IMR-90 (cell line): Measurements from ENCODE around the gene NLGN1. TPM values are rescaled to one million over a fixed set of nuclear protein-coding genes. Genes with fewer than 3 reads are reported as not detected.

Experiments used
- ATAC-seq: fragments of 200-7000 bp; cut with Tn5 transposase; 2 replicates; pipeline ENCODE4 v1.9.1; 2020; ENCODE audit warnings: low read depth, mild to moderate bottlenecking, moderate library complexity
- BruUV-seq: library from RNA; stranded (reverse); fragments of 400-500 nt; replicated peaks from 2 replicates; lab custom pipeline; 2021; lab: Mats Ljungman, UMichigan
- CTCF ChIA-PET: fragments of 300-600 bp; formaldehyde crosslinking; extraction: SDS; loops from one replicate; lab custom pipeline; 2021; ENCODE audit warnings: antibody characterized with exemption; lab: Yijun Ruan, JAX
- POLR2A ChIA-PET: fragments of 300-600 bp; sonication (Branson Sonifier 250); formaldehyde crosslinking; loops from one replicate; lab custom pipeline; 2022; ENCODE audit warnings: antibody characterized with exemption; ENCODE audit not compliant: unreplicated experiment; lab: Charles Lee
- DNase-seq: peaks from one replicate; pipeline ENCODE4 v3.0.0; 2013
- H2AFZ ChIP-seq: replicated peaks from 2 replicates; pipeline ENCODE3; 2013; ENCODE audit warnings: low read length, mild to moderate bottlenecking; ENCODE audit not compliant: poor library complexity
- H2AK5ac ChIP-seq: 2 replicates; pipeline ENCODE4 v1.6.1; 2013; ENCODE audit warnings: low read depth, low read length, inconsistent platforms
- H2AK9ac ChIP-seq: replicated peaks from 2 replicates; pipeline ENCODE3; 2013; ENCODE audit warnings: mild to moderate bottlenecking, low read depth, low read length, moderate library complexity; ENCODE audit not compliant: poor library complexity
- H2BK120ac ChIP-seq: 2 replicates; pipeline ENCODE4 v1.6.1; 2013; ENCODE audit warnings: low read depth, low read length, inconsistent platforms
- H2BK15ac ChIP-seq: 3 replicates; pipeline ENCODE4 v1.6.1; 2013; ENCODE audit warnings: low read depth, low read length, inconsistent platforms
- H2BK20ac ChIP-seq: 2 replicates; pipeline ENCODE4 v1.6.1; 2013; ENCODE audit warnings: low read depth, mild to moderate bottlenecking, inconsistent platforms, low read length, moderate library complexity
- H2BK5ac ChIP-seq: 2 replicates; pipeline ENCODE4 v1.6.1; 2013; ENCODE audit warnings: mild to moderate bottlenecking, low read depth, low read length, inconsistent platforms; ENCODE audit not compliant: poor library complexity, severe bottlenecking
- H3K14ac ChIP-seq: replicated peaks from 2 replicates; pipeline ENCODE4 v1.6.1; 2013; ENCODE audit warnings: low read depth, low read length, inconsistent platforms
- H3K18ac ChIP-seq: 2 replicates; pipeline ENCODE4 v1.6.1; 2013; ENCODE audit warnings: low read depth, low read length, control low read depth
- H3K23ac ChIP-seq: 2 replicates; pipeline ENCODE4 v1.6.1; 2013; ENCODE audit warnings: low read depth, low read length, inconsistent platforms
- H3K27ac ChIP-seq: 2 replicates; pipeline ENCODE4 v1.5.1; 2013; ENCODE audit warnings: mild to moderate bottlenecking, control low read depth, low read length; ENCODE audit not compliant: insufficient read depth
- H3K27me3 ChIP-seq: 2 replicates; pipeline ENCODE4 v1.6.1; 2013; ENCODE audit warnings: low read length; ENCODE audit not compliant: control insufficient read depth, insufficient read depth
- H3K36me3 ChIP-seq: 2 replicates; pipeline ENCODE4 v1.6.1; 2013; ENCODE audit warnings: low read length, mixed read lengths; ENCODE audit not compliant: control insufficient read depth, insufficient read depth
- H3K4ac ChIP-seq: 2 replicates; pipeline ENCODE4 v1.6.1; 2013; ENCODE audit warnings: low read depth, low read length, inconsistent platforms
- H3K4me1 ChIP-seq: 2 replicates; pipeline ENCODE4 v1.6.1; 2013; ENCODE audit warnings: low read length, mixed read lengths; ENCODE audit not compliant: control insufficient read depth, insufficient read depth
- H3K4me2 ChIP-seq: 2 replicates; pipeline ENCODE4 v1.6.1; 2013; ENCODE audit warnings: low read depth, mild to moderate bottlenecking, control low read depth, low read length, moderate library complexity
- H3K4me3 ChIP-seq: 2 replicates; pipeline ENCODE4 v1.5.1; 2013; ENCODE audit warnings: low read depth, mild to moderate bottlenecking, control low read depth, low read length, moderate library complexity; ENCODE audit not compliant: insufficient read depth
- H3K56ac ChIP-seq: 2 replicates; pipeline ENCODE4 v1.6.1; 2013; ENCODE audit warnings: low read length, inconsistent platforms; ENCODE audit not compliant: insufficient read depth; ENCODE audit errors: extremely low read depth
- H3K79me1 ChIP-seq, 2 experiments: 2 replicates each; pipeline ENCODE4 v1.6.1; 2013; ENCODE audit warnings: low read length in 2 of 2, inconsistent platforms in 1 of 2, low read depth in 1 of 2
- H3K9ac ChIP-seq: 2 replicates; pipeline ENCODE4 v1.6.1; 2013; ENCODE audit warnings: low read depth, low read length, control low read depth
- H3K9me1 ChIP-seq: 2 replicates; pipeline ENCODE4 v1.6.1; 2013; ENCODE audit warnings: low read length, inconsistent platforms; ENCODE audit not compliant: insufficient read depth
- H3K9me3 ChIP-seq: 2 replicates; pipeline ENCODE4 v1.6.1; 2013; ENCODE audit warnings: low read length; ENCODE audit not compliant: control insufficient read depth, insufficient read depth
- H4K20me1 ChIP-seq: 2 replicates; pipeline ENCODE4 v1.6.1; 2013; ENCODE audit warnings: low read length, inconsistent platforms; ENCODE audit not compliant: insufficient read depth
- H4K5ac ChIP-seq: 2 replicates; pipeline ENCODE4 v1.6.1; 2013; ENCODE audit warnings: mild to moderate bottlenecking, low read depth, low read length, control low read depth
- H4K8ac ChIP-seq, 2 experiments: 2 replicates each; pipeline ENCODE4 v1.6.1; 2013; ENCODE audit warnings: low read depth in 2 of 2, low read length in 2 of 2, control low read depth in 1 of 2, inconsistent platforms in 1 of 2
- H4K91ac ChIP-seq: 2 replicates; pipeline ENCODE4 v1.6.1; 2013; ENCODE audit warnings: low read depth, low read length, inconsistent platforms; ENCODE audit not compliant: insufficient read depth
- BHLHE40 ChIP-seq: fragments of 150-350 bp; IDR thresholded peaks from 2 replicates; pipeline ENCODE4 v1.6.1; 2016; ENCODE audit warnings: mild to moderate bottlenecking, low read depth, low read length
- CHD1 ChIP-seq: IDR thresholded peaks from 2 replicates; pipeline ENCODE4 v1.6.1; 2012; ENCODE audit warnings: low read depth, low read length, improper control_type of control experiment
- FOS ChIP-seq: fragments of 150-350 bp; IDR thresholded peaks from 2 replicates; pipeline ENCODE4 v1.6.1; 2016; ENCODE audit warnings: low read depth, low read length
- MAZ ChIP-seq: IDR thresholded peaks from 2 replicates; pipeline ENCODE4 v1.6.1; 2012; ENCODE audit warnings: low read depth, mild to moderate bottlenecking, low read length, improper control_type of control experiment, moderate library complexity, borderline replicate concordance
- NFE2L2 ChIP-seq: fragments of 150-350 bp; IDR thresholded peaks from 2 replicates; pipeline ENCODE4 v1.6.1; 2016; ENCODE audit warnings: low read depth, mild to moderate bottlenecking, low read length
- RAD21 ChIP-seq: IDR thresholded peaks from 2 replicates; pipeline ENCODE4 v1.6.1; 2012; ENCODE audit warnings: low read length, improper control_type of control experiment
- RCOR1 ChIP-seq: IDR thresholded peaks from 2 replicates; pipeline ENCODE4 v1.6.1; 2012; ENCODE audit warnings: mild to moderate bottlenecking, low read length, improper control_type of control experiment; ENCODE audit not compliant: insufficient replicate concordance
- RFX5 ChIP-seq: IDR thresholded peaks from 2 replicates; pipeline ENCODE4 v1.8.0; 2012; ENCODE audit warnings: low read depth, mild to moderate bottlenecking, low read length, moderate library complexity
- SMC3 ChIP-seq: fragments of 150-350 bp; IDR thresholded peaks from 2 replicates; pipeline ENCODE4 v1.6.1; 2016; ENCODE audit warnings: low read depth, mild to moderate bottlenecking, antibody characterized with exemption, low read length, moderate library complexity
- WGBS, 2 experiments: methylation state at CpG; one replicate each; pipeline versions ENCODE4 v1.1.5 to v1.1.7; 2013; ENCODE audit warnings: missing lambda C conversion rate in 2 of 2; ENCODE audit not compliant: insufficient read length in 1 of 2; ENCODE audit errors: extremely low coverage in 2 of 2; 5-methylcytosine and 5-hydroxymethylcytosine counted together
- dilution Hi-C: fragments of 300-500 bp; cut with HindIII; formaldehyde crosslinking; loops from one replicate; pipeline ENCODE4 v1.14.3; 2018; ENCODE audit warnings: low sequenced_read_pairs; ENCODE audit not compliant: unreplicated experiment
- in situ Hi-C: fragments of 300-500 bp; cut with MboI; formaldehyde crosslinking; loops from 3 replicates; pipeline ENCODE4 v1.14.3; 2019; ENCODE audit warnings: low sequenced_read_pairs, inconsistent platforms, mixed read lengths
- intact Hi-C: fragments of 100-400 bp; cut with micrococcal nuclease; formaldehyde crosslinking; loops from 2 replicates; pipeline ENCODE4 v1.10.0; 2022
- polyA plus RNA-seq, 3 experiments: library from polyadenylated mRNA; depleted of rRNA; stranded (reverse); fragments of >200 nt; gene quantifications; 2 replicates each; pipeline ENCODE4 v1.2.3, GENCODE V29; 2012; ENCODE audit warnings: low replicate concordance in 1 of 3
- total RNA-seq: library from RNA; depleted of rRNA; stranded (reverse); fragments of >200 nt; gene quantifications from 2 replicates; pipeline ENCODE4 v1.2.3, GENCODE V29; 2012
- TF ChIP-seq, protein P1 (sequence below): conservative IDR thresholded peaks from 2 replicates; pipeline ENCODE4 v1.5.1; 2012; ENCODE audit warnings: mild to moderate bottlenecking, low read depth, low read length, improper control_type of control experiment

Gene NLGN1
- total and polyA plus RNA-seq, 2 of the 4 experiments (the other 2 are of a cell fraction) = 1.8 to 12.5 TPM

- POLR2A ChIA-PET = no interaction called here
Measured at GRCh38 chr3:173635826-173636225, 238.3 kb downstream of the NLGN1 start.

More at GRCh38 chr3:173635826-173636225, 238.3 kb downstream of the NLGN1 start:
- Histone ChIP-seq H2BK120ac (no peak overlapping the region), H3K9me3 (no peaks in the 10 kb centered on the region), H3K4me2 (no peak overlapping the region), H3K27ac (no peak overlapping the region), H2AK5ac (no peak overlapping the region), H3K4me3 (no peak overlapping the region), H3K18ac (no peak overlapping the region), H3K27me3 (no peaks in the 10 kb centered on the region), H2BK20ac (no peak overlapping the region), H2AFZ (no peak overlapping the region), H4K91ac (no peak overlapping the region), H4K8ac (no peak overlapping the region), H3K23ac (no peak overlapping the region), H3K9ac (no peak overlapping the region), H3K14ac (no peak overlapping the region), H3K4me1 (no peaks in the 10 kb centered on the region), H3K4ac (no peak overlapping the region), H2BK15ac (no peak overlapping the region), H3K36me3 (no peaks in the 10 kb centered on the region), H3K79me1 (no peaks in the 10 kb centered on the region), H4K20me1 (no peaks in the 10 kb centered on the region), H3K9me1 (no peaks in the 10 kb centered on the region), H2AK9ac (no peak overlapping the region), H2BK5ac (no peak overlapping the region), H4K5ac (no peak overlapping the region), H3K56ac (no peak overlapping the region)
- BruUV-seq = no TSS peak
- dilution Hi-C loops (no loop called here), in situ Hi-C loops (no loop called here), intact Hi-C loops (no loop called here)
- ATAC-seq = no peak
- CTCF ChIA-PET = no interaction called here
- WGBS, 2 experiments = no CpG with 5 or more reads among the region's 6 CpGs
- TF ChIP-seq RCOR1 (no peak), RAD21 (no peak), RFX5 (no peak), FOS (no peak), CHD1 (no peak), MAZ (no peak), NFE2L2 (no peak), BHLHE40 (no peak), SMC3 (no peak)
- TF ChIP-seq, protein P1, sequence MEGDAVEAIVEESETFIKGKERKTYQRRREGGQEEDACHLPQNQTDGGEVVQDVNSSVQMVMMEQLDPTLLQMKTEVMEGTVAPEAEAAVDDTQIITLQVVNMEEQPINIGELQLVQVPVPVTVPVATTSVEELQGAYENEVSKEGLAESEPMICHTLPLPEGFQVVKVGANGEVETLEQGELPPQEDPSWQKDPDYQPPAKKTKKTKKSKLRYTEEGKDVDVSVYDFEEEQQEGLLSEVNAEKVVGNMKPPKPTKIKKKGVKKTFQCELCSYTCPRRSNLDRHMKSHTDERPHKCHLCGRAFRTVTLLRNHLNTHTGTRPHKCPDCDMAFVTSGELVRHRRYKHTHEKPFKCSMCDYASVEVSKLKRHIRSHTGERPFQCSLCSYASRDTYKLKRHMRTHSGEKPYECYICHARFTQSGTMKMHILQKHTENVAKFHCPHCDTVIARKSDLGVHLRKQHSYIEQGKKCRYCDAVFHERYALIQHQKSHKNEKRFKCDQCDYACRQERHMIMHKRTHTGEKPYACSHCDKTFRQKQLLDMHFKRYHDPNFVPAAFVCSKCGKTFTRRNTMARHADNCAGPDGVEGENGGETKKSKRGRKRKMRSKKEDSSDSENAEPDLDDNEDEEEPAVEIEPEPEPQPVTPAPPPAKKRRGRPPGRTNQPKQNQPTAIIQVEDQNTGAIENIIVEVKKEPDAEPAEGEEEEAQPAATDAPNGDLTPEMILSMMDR = no peak
- no peak for DNase-seq
